SKM-1 (cell line): ENCODE measurements around the gene NOG.

Source experiments
- DNase-seq: peaks from one replicate; lab custom pipeline; 2025; ENCODE audit not compliant: unreplicated experiment; lab: John Stamatoyannopoulos, UW

NOG gene

GRCh38 chr17:56593646-56594319 lies at the start of gene NOG:
Gene NOG (plus strand): TSS chr17:56593699. CDS start chr17:56594224, 525 bp downstream.
- DNase-seq, result peak; percentile 40

- DNase-seq, result no peak
These were observed 48.4 kb upstream of the NOG start for GRCh38 chr17:56545106-56545505.

GRCh38 chr17:56545930-56546329 lies 47.6 kb upstream of the NOG start:
- no peak for DNase-seq

GRCh38 chr17:56548661-56549060 lies 44.8 kb upstream of the NOG start:
- no peak for DNase-seq

- no peak for DNase-seq
These were observed 44.0 kb upstream of the NOG start for GRCh38 chr17:56549501-56549900.

- no peak for DNase-seq
These were observed 35.8 kb upstream of the NOG start for GRCh38 chr17:56557682-56558081.

DNA sequence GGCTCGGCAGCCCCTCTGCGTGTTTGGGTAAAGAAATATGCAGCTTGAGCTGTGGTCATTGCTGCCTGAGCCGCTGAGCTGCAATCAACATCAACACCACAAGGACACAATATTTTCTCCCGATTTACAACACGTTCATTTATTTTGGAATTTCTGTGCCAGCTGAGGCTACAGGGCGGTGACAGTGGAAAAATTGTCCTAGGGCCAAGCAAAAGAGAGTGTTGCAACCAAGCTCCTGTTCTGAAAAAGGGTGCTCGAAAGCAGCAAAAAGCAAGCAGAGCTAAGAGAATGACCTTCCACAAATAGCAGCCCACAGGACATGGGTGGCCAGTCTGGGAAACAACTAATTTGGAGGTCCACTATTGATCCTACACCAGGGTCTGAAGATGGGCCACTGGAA lies 35.4 kb upstream of the NOG start:
- DNase-seq, result no peak

GRCh38 chr17:56570199-56570598 lies 23.3 kb upstream of the NOG start:
- DNase-seq, result no peak

GRCh38 chr17:56571456-56571855 lies 22.0 kb upstream of the NOG start:
- no peak for DNase-seq

- DNase-seq, result no peak
These were observed 16.2 kb upstream of the NOG start for GRCh38 chr17:56577190-56577842.

DNA sequence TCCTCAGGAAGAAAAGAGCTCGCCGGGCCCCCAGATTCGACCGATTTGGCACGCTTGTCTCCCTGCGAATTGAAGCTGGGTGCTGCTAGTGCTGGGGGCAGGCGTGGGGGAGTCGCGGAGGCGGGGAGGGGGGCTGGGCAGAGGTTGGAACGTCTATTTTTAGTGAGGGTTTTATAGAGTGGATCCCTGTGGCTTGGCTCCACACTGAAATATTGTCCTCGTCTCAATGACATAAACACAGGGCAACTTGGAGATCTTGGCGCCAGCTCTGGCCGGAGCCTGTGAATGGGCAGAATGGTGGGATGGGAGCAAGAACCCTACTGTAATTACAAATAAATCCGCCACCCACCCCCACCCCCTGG lies 15.7 kb upstream of the NOG start:
- DNase-seq, result no peak

DNA sequence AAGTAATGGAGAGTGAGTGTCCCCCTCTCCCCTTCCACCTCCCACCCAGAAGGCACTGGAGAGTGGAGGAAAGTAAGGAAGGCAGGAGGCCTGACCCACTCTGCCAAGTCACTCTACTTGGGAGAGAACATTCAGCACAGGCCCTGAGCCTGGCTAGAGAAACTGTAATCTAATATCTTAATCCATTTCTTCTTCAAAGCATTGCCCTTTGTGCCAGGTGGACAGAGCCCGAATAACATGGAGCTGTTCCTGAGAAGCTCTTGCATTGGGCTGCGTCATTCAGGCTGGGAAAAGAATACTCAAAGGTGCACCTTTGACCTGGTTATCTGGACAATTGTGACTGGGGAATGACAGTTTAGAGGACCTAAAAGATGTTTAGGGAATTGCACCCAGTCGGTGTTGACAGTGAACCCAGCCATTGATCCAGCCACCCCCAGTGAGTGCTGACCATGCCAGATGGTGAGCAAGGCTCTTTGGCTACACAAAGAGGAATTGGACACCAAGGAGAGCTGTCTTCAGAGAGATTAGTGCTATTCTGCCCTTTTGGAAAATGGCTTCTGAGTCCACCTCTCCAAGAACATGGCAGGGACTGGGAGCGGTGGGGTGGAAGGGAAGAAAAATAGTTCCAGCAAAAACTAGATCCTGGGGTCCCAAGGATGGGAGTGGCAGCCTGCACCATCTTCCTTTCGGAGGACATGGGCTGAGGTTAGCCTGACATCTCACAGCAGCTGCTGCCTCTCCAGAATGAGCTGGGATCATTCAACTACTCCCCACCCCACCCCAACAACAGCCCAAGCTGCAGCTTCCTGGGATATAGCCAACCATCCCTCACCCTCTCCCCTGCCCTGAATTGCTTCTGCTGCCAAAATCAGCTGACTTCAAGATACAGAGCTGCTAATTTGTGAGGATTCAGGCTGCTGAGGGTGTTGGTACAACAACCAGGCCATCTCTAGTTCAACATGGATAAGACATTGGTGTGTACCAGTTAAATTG lies 11.6 kb upstream of the NOG start:
- DNase-seq, result no peak

GRCh38 chr17:56583772-56584171 lies 9.7 kb upstream of the NOG start:
- DNase-seq, result no peak

DNA sequence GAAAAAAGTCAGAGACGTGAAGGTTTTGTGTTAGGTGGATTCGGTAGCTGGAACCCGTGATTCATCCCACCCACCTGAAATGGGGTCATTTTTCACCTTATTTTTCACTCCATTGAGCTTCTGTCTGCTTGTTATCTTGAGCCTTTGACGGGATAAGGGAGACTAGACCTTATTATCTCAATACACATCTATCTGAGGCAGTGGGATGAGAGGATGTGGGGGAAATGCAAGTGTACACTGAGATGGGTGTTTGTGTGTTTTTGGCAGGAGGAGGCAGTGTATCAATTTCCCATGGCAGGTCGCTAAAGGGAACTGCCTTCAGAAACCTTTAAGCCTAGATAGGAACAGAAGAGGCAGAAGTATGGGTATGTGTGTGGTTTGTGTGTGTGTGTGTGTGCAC lies 6.2 kb upstream of the NOG start:
- no peak for DNase-seq

DNA sequence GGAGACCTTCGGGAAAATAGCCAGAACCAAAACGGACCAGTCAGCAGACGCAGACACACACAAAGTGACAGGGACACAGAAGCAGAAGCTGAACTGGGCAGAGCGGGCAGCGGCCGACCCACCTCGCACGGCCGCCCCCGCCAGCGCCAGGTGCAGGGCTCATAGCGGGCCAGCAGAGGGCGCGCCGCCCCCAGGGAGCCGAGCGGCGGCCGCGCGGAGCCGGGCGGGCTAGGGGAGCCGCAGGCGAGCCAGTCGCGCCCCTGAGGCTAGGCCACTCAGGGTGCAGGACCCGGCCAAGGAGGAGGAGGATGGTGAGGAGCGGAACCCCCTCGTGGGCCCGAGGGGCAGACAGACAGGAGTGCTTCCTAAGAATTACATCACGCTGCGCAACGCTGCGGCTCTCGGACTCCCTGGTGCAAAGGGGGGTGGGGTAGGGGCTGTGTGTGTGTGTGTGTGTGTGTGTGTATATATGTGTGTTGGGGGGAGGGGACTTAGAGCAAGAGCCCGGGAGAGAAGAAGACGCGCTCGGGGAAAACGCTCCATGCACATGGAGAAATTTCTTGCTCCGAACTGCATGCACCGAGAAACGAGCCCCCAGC lies 913 bp upstream of the NOG start:
- peak; percentile 42 for DNase-seq

DNA sequence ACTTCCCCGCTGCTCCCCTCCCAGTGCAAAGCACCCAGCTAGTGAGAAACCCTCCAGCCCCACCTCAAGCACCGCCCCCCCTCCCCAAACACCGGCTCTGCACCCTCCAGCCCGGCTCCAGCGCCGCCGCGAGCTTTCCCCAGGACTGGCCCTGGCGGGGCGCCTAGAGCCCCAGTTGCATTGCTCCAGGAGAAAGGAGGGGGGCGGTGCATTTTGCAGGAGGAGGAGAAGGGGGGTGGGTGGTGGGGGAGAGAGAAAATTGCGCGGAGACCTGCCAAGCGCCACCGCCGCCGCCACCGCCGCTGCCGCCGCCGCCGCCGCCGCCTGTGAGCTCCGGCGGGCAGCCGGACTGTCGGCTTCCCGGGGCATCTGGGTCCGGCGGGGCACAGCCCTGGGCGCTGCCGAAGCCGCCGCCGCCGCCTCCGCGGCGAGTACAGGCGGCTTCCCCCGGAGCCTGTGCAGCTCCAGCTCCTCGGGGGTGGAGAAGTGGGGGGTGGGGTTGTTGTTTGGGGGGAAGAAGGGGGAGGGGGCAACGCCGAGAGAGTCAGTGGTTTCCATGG lies 333 bp upstream of the NOG start:
- DNase-seq, result peak; percentile 8

DNA sequence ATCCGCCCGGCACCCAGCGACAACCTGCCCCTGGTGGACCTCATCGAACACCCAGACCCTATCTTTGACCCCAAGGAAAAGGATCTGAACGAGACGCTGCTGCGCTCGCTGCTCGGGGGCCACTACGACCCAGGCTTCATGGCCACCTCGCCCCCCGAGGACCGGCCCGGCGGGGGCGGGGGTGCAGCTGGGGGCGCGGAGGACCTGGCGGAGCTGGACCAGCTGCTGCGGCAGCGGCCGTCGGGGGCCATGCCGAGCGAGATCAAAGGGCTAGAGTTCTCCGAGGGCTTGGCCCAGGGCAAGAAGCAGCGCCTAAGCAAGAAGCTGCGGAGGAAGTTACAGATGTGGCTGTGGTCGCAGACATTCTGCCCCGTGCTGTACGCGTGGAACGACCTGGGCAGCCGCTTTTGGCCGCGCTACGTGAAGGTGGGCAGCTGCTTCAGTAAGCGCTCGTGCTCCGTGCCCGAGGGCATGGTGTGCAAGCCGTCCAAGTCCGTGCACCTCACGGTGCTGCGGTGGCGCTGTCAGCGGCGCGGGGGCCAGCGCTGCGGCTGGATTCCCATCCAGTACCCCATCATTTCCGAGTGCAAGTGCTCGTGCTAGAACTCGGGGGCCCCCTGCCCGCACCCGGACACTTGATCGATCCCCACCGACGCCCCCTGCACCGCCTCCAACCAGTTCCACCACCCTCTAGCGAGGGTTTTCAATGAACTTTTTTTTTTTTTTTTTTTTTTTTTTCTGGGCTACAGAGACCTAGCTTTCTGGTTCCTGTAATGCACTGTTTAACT lies 1.0 kb downstream of the NOG start:
- DNase-seq, result no peak

GRCh38 chr17:56595108-56595418 lies 1.6 kb downstream of the NOG start:
- DNase-seq, result no peak

DNA sequence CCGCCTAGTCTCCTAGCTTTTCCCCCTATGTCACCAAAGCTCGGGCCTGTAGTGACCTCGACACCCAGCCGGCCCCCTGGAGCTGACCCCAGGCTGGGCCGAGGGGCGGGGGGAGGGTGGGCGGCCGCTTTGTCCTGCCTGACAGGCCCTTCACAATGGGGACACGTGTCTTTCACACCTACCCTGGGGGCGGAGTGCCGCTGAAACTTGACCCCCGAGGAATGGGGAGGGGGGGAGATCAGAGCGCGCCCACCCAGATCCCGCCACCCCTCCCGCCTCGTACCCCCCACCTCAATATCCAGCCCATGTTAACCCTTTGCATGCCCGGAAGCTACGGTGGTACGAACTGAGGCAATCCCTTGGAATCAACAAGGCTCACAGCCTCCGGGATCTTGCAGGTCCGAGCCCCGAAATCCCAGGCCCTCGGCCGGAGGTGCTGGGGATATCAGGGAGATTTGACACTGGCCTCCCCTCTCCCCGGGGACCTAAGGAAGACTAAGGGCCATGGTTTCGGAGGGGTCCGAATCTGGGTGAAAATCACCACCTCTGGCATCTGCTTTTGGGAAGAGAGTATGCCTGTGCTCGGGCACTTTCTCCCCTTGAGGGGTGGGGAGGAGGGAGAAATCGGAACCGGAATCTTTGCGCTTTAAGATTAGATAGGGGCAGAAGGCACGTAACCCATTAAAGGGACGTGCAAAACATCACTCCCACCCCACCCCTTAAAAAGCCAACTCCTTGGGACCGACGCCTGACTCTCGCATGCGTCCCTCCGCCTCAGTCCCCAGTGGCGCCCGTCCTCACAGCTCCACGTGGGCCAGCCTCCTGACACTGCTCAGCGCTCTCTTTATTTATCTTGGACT lies 2.6 kb downstream of the NOG start:
- no peak for DNase-seq
